ENCODE data around the gene SUPT5H. TPM values are rescaled to one million over a fixed set of nuclear protein-coding genes. Genes with fewer than 3 reads are reported as not detected.

SUPT5H gene
- total and polyA plus RNA-seq, 2 of the 13 experiments (the other 11 are each of a cell fraction or from before 2014, with no cell fraction given), result 48.2 to 51.7 TPM

DNA sequence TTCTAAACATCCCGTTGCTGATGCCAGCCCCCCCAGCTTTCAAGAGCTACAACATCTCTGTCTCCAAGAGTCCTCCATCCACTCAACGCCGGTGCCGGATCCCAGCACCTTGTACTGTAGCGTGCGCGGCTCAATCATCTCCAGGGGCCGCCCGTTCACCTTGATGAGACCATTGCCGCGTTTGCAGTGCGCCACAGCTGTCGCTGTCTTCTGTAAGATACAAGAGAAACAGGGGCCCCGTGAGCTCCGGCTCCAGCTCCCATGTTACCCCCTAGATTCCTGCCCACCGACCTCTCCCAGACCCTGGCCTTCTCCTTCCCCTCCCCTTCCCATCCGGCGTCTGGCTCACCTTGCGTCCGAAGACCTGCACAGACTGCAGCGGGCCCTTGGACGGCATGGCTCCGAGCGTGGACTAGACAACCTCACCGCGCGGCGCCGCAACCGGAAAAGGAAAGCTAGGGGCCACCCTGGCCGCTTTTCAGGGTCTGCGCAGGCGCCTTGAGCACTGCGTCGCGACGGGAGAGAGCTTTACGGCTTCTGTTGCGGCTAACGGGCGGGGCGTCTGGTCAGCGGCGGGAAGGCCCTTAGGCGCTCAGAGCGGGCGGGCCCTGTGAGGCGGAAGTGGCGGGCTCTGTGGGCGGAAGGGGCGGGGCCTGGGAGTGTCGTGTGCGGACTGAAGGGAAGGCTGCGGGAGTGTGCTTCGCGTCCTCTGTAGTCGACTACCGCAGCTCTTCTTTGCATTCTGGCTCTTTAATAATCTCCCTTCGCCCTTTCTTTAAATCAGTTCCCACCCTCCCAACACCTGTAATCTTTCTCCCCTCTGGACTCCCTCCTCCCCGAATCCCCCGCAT lies 9.7 kb upstream of the SUPT5H start, which contains the start of gene RPS16 (continued):
- TF ChIP-seq, protein P1, sequence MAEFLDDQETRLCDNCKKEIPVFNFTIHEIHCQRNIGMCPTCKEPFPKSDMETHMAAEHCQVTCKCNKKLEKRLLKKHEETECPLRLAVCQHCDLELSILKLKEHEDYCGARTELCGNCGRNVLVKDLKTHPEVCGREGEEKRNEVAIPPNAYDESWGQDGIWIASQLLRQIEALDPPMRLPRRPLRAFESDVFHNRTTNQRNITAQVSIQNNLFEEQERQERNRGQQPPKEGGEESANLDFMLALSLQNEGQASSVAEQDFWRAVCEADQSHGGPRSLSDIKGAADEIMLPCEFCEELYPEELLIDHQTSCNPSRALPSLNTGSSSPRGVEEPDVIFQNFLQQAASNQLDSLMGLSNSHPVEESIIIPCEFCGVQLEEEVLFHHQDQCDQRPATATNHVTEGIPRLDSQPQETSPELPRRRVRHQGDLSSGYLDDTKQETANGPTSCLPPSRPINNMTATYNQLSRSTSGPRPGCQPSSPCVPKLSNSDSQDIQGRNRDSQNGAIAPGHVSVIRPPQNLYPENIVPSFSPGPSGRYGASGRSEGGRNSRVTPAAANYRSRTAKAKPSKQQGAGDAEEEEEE (CRISPR knock-in tag; IDR thresholded peaks at IDR 0.05; ENCODE audit: borderline replicate concordance), result no peak; the same call in 1 of the 2 replicates
- TF ChIP-seq HMG20B (CRISPR knock-in tag; conservative IDR thresholded peaks at IDR 0.05) (no peak), KLF15 (CRISPR knock-in tag; IDR thresholded peaks at IDR 0.05; ENCODE audit: borderline replicate concordance) (peak; percentile 55; the same call in 1 of the 2 replicates), FOSL2 (CRISPR knock-in tag; IDR thresholded peaks at IDR 0.05) (peak; percentile 64), MXD4 (CRISPR knock-in tag; IDR thresholded peaks at IDR 0.05) (peak; percentile 85), ZNF232 (CRISPR knock-in tag; IDR thresholded peaks at IDR 0.05; ENCODE audit: borderline replicate concordance) (0 out of 2 replicates have a peak, but pooled peaks have one; percentile 70), U2AF2 (IDR thresholded peaks at IDR 0.05; ENCODE audit: low read depth, low read length) (no peak), SMC3 (IDR thresholded peaks at IDR 0.05; ENCODE audit: low read length) (no peak), PRPF4 (IDR thresholded peaks at IDR 0.05; ENCODE audit: low read depth, low read length, poor library complexity, severe bottlenecking) (no peak), NFKBIZ (CRISPR knock-in tag; IDR thresholded peaks at IDR 0.05) (peak; percentile 68; the same call in 1 of the 2 replicates), ZNF670 (CRISPR knock-in tag; IDR thresholded peaks at IDR 0.05; ENCODE audit: borderline replicate concordance) (0 out of 2 replicates have a peak, but pooled peaks have one; percentile 66), CHCHD3 (CRISPR knock-in tag; IDR thresholded peaks at IDR 0.05) (peak; percentile 76), MIER2 (CRISPR knock-in tag; IDR thresholded peaks at IDR 0.05) (peak; percentile 42)
- TF ChIP-seq, protein P2, sequence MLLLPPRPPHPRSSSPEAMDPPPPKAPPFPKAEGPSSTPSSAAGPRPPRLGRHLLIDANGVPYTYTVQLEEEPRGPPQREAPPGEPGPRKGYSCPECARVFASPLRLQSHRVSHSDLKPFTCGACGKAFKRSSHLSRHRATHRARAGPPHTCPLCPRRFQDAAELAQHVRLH (CRISPR knock-in tag; IDR thresholded peaks at IDR 0.05; ENCODE audit: borderline replicate concordance, low read depth), result peak; percentile 79; the same call in 1 of the 2 replicates
- TF ChIP-seq, protein P3, sequence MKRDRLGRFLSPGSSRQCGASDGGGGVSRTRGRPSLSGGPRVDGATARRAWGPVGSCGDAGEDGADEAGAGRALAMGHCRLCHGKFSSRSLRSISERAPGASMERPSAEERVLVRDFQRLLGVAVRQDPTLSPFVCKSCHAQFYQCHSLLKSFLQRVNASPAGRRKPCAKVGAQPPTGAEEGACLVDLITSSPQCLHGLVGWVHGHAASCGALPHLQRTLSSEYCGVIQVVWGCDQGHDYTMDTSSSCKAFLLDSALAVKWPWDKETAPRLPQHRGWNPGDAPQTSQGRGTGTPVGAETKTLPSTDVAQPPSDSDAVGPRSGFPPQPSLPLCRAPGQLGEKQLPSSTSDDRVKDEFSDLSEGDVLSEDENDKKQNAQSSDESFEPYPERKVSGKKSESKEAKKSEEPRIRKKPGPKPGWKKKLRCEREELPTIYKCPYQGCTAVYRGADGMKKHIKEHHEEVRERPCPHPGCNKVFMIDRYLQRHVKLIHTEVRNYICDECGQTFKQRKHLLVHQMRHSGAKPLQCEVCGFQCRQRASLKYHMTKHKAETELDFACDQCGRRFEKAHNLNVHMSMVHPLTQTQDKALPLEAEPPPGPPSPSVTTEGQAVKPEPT (CRISPR knock-in tag; IDR thresholded peaks at IDR 0.05; ENCODE audit: low read depth), result peak; percentile 48; the same call in 1 of the 2 replicates
- TF ChIP-seq, protein P4, sequence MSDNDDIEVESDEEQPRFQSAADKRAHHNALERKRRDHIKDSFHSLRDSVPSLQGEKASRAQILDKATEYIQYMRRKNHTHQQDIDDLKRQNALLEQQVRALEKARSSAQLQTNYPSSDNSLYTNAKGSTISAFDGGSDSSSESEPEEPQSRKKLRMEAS (IDR thresholded peaks at IDR 0.05), result peak; percentile 94
- TF ChIP-seq, protein P5, sequence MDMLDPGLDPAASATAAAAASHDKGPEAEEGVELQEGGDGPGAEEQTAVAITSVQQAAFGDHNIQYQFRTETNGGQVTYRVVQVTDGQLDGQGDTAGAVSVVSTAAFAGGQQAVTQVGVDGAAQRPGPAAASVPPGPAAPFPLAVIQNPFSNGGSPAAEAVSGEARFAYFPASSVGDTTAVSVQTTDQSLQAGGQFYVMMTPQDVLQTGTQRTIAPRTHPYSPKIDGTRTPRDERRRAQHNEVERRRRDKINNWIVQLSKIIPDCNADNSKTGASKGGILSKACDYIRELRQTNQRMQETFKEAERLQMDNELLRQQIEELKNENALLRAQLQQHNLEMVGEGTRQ (IDR thresholded peaks at IDR 0.05; ENCODE audit: low read depth, low read length), result no peak
- TF ChIP-seq, protein P5 (CRISPR knock-in tag; IDR thresholded peaks at IDR 0.05; ENCODE audit: borderline replicate concordance), result peak; percentile 57; the same call in 1 of the 2 replicates
- TF ChIP-seq, protein P6, sequence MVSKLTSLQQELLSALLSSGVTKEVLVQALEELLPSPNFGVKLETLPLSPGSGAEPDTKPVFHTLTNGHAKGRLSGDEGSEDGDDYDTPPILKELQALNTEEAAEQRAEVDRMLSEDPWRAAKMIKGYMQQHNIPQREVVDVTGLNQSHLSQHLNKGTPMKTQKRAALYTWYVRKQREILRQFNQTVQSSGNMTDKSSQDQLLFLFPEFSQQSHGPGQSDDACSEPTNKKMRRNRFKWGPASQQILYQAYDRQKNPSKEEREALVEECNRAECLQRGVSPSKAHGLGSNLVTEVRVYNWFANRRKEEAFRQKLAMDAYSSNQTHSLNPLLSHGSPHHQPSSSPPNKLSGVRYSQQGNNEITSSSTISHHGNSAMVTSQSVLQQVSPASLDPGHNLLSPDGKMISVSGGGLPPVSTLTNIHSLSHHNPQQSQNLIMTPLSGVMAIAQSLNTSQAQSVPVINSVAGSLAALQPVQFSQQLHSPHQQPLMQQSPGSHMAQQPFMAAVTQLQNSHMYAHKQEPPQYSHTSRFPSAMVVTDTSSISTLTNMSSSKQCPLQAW (CRISPR knock-in tag; IDR thresholded peaks at IDR 0.05), result peak; percentile 96
- TF ChIP-seq, protein P7, sequence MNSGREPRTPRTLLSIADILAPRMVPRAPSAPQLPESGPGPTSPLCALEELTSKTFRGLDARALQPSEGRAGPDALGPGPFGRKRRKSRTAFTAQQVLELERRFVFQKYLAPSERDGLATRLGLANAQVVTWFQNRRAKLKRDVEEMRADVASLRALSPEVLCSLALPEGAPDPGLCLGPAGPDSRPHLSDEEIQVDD (CRISPR knock-in tag; IDR thresholded peaks at IDR 0.05; ENCODE audit: borderline replicate concordance), result no peak; the same call in 1 of the 2 replicates
